Measurements from ENCODE around the gene FAIM2. TPM values are rescaled to one million over a fixed set of nuclear protein-coding genes. Genes with fewer than 3 reads are reported as not detected.

The FAIM2 gene
- total and polyA plus RNA-seq, 2 experiments from 2014 or later: 0.86 to 4.6 TPM

GRCh38 chr12:49924628-49925246 lies 21.0 kb upstream of the FAIM2 start:
- no peak overlapping the region for H3K9ac ChIP-seq
- no peaks in the 10 kb centered on the region for H4K20me1 ChIP-seq (ENCODE audit: insufficient read depth)
- H3K9me3 ChIP-seq (ENCODE audit: low read depth): no peaks in the 10 kb centered on the region
- in situ Hi-C loops (cut with MboI): no loop called here
- no peak overlapping the region for H3K27ac ChIP-seq
- no peak overlapping the region for H3K4me2 ChIP-seq (ENCODE audit: unreplicated experiment)
- H3K4me3 ChIP-seq: no peak overlapping the region
- H3F3A ChIP-seq (ENCODE audit: insufficient read depth): 0 out of 2 replicates have a peak, but pooled peaks cover 5% of the 10 kb centered on the region
- H3K36me3 ChIP-seq (ENCODE audit: low read depth): no peaks in the 10 kb centered on the region
- H3K27me3 ChIP-seq (replicated peaks; ENCODE audit: insufficient read depth): no peaks in the 10 kb centered on the region
- WGBS, 2 experiments (ENCODE audit: low coverage in 1 of 2, low lambda C conversion rate in 2 of 2, missing lambda C conversion rate in 2 of 2): 53 to 58% methylated on average over 7 of the region's 7 CpGs
- no peak overlapping the region for H2AFZ ChIP-seq
- H3K79me2 ChIP-seq (ENCODE audit: insufficient read depth): no peaks in the 10 kb centered on the region
- TF ChIP-seq EZH2phosphoT487 (IDR thresholded peaks at IDR 0.05; ENCODE audit: insufficient read depth, low read depth) (no peak), EZH2 (IDR thresholded peaks at IDR 0.05; ENCODE audit: insufficient read depth, poor library complexity, severe bottlenecking) (no peak)
- no peaks in the 10 kb centered on the region for H3K9me2 ChIP-seq (ENCODE audit: insufficient read depth)
- DNase-seq: peak; percentile 31
- peaks cover 13% of the 10 kb centered on the region for H3K4me1 ChIP-seq (ENCODE audit: insufficient read depth)

DNA sequence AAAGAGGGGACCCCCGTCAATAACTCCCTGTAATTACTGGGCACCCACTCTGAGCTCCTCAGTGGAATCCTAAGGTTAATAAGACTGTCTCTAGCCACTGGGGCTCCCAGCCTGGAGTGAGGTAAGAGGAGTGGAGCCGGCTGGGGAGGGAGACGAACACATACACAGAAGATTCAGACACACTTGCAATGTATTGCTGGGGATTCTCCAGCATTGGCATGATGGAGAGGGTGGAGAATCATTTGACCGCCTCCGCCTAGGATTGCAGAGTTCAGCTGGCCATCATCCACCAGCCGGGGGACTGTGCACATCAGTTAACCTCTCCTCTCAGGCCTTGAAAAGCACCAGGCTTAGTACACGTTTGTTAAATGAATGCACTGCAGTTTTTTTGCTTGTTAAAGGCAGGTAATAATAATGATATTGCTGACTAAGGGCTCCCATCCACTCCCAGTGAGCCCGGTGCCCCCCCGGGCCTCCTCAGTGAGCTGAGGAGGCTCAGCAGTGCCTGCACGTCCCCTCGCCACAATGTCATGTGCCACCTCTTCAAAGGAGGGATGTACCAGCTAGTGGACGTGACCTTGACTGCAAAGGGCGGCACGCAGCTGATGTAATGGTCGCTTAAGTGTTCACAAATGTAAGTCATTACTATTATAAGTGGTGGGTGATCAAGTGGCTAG lies 20.3 kb upstream of the FAIM2 start:
- no peak overlapping the region for H2AFZ ChIP-seq
- no peaks in the 10 kb centered on the region for H4K20me1 ChIP-seq (ENCODE audit: insufficient read depth)
- no peak overlapping the region for H3K27ac ChIP-seq
- no peak overlapping the region for H3K9ac ChIP-seq
- H3K4me3 ChIP-seq: no peak overlapping the region
- no peaks in the 10 kb centered on the region for H3K9me2 ChIP-seq (ENCODE audit: insufficient read depth)
- no peak overlapping the region for H3K4me2 ChIP-seq (ENCODE audit: unreplicated experiment)
- H3K27me3 ChIP-seq (replicated peaks; ENCODE audit: insufficient read depth): no peaks in the 10 kb centered on the region
- in situ Hi-C loops (cut with MboI): no loop called here
- TF ChIP-seq EZH2phosphoT487 (IDR thresholded peaks at IDR 0.05; ENCODE audit: insufficient read depth, low read depth) (no peak), EZH2 (IDR thresholded peaks at IDR 0.05; ENCODE audit: insufficient read depth, poor library complexity, severe bottlenecking) (no peak)
- 46 to 49% methylated on average over 15 of the region's 15 CpGs for WGBS, 2 experiments (ENCODE audit: low coverage in 1 of 2, low lambda C conversion rate in 2 of 2, missing lambda C conversion rate in 2 of 2)
- peaks cover 14% of the 10 kb centered on the region for H3K4me1 ChIP-seq (ENCODE audit: insufficient read depth)
- no peaks in the 10 kb centered on the region for H3K9me3 ChIP-seq (ENCODE audit: low read depth)
- H3K36me3 ChIP-seq (ENCODE audit: low read depth): no peaks in the 10 kb centered on the region
- DNase-seq: peak; percentile 23
- H3K79me2 ChIP-seq (ENCODE audit: insufficient read depth): no peaks in the 10 kb centered on the region
- H3F3A ChIP-seq (ENCODE audit: insufficient read depth): 0 out of 2 replicates have a peak, but pooled peaks cover 6% of the 10 kb centered on the region

DNA sequence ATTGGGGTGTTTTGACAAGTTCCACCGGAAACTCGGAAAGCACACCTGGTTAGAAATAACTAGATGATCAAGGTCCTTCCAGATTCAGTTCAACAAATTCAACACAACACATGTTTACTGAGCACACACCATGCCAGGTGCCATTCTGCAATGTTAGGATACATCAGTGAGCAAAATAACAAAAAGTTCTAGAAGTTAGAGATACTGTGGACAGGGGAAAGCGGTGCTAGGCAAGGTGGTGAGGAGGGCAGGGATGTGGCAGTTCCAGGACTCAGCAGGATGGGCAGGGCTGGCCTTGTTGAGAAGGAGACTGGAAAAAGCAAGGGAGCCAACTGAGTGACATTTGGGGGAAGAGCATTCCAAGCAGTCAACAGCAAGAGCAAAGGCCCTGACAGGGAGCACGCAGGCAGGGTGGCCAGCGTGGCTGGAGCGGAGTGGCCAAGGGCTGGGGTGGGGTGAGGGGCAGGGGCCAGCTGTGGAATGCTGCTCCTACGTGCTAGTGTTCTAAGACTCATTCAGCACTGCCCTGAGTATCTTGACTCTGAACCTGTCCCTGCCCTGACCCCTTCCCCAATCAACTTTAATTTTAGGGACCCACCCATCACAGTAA lies 19.4 kb upstream of the FAIM2 start:
- no peak overlapping the region for H2AFZ ChIP-seq
- no peak overlapping the region for H3K4me2 ChIP-seq (ENCODE audit: unreplicated experiment)
- no peaks in the 10 kb centered on the region for H4K20me1 ChIP-seq (ENCODE audit: insufficient read depth)
- no peak overlapping the region for H3K27ac ChIP-seq
- DNase-seq: no peak
- H3F3A ChIP-seq (ENCODE audit: insufficient read depth): 0 out of 2 replicates have a peak, but pooled peaks cover 6% of the 10 kb centered on the region
- no peak overlapping the region for H3K9ac ChIP-seq
- no peaks in the 10 kb centered on the region for H3K27me3 ChIP-seq (replicated peaks; ENCODE audit: insufficient read depth)
- H3K4me1 ChIP-seq (ENCODE audit: insufficient read depth): peaks cover 14% of the 10 kb centered on the region
- H3K4me3 ChIP-seq: no peak overlapping the region
- in situ Hi-C loops (cut with MboI): no loop called here
- WGBS, 2 experiments (ENCODE audit: low coverage in 1 of 2, low lambda C conversion rate in 2 of 2, missing lambda C conversion rate in 2 of 2): 86 to 87% methylated on average over 6 to 7 of the region's 7 CpGs
- H3K79me2 ChIP-seq (ENCODE audit: insufficient read depth): no peaks in the 10 kb centered on the region
- no peaks in the 10 kb centered on the region for H3K9me2 ChIP-seq (ENCODE audit: insufficient read depth)
- H3K9me3 ChIP-seq (ENCODE audit: low read depth): no peaks in the 10 kb centered on the region
- TF ChIP-seq EZH2phosphoT487 (IDR thresholded peaks at IDR 0.05; ENCODE audit: insufficient read depth, low read depth) (no peak), EZH2 (IDR thresholded peaks at IDR 0.05; ENCODE audit: insufficient read depth, poor library complexity, severe bottlenecking) (no peak)
- no peaks in the 10 kb centered on the region for H3K36me3 ChIP-seq (ENCODE audit: low read depth)

DNA sequence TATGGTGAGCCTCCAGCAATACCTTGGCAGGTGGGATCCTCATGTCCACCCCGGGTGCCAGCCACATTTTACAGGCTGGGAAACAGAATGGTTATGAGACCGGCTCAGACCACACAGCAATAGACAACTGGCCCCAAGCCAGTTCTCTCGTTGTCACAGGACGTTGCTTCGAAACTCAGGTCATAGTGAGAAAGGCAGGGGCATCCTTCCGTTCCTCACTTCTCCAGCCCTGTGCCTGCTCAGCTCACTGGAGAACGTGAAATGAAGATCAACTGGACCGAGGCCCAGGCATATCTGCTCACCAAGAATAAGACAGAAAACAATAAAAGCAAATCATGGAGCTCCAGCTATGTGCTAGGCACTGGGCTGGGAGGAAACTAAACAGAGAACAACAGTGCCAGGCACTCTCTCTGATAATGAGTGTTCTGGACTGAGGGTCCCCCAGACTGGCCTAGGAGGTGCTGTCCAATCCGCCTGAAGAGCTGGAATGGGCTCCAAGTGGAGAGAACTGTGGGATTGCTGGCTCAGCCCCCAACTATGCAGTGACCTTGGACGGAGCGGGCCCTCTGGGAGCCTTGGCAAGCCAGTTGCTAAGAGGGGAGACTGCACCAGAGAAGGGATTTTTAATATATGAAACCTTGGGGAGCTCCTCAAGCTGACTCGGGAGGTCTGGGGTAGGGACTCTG lies 18.8 kb upstream of the FAIM2 start:
- H2AFZ ChIP-seq: no peak overlapping the region
- H3K9me2 ChIP-seq (ENCODE audit: insufficient read depth): no peaks in the 10 kb centered on the region
- H3K79me2 ChIP-seq (ENCODE audit: insufficient read depth): no peaks in the 10 kb centered on the region
- no peak for DNase-seq
- H3K36me3 ChIP-seq (ENCODE audit: low read depth): no peaks in the 10 kb centered on the region
- H4K20me1 ChIP-seq (ENCODE audit: insufficient read depth): no peaks in the 10 kb centered on the region
- H3K9me3 ChIP-seq (ENCODE audit: low read depth): no peaks in the 10 kb centered on the region
- TF ChIP-seq EZH2 (IDR thresholded peaks at IDR 0.05; ENCODE audit: insufficient read depth, poor library complexity, severe bottlenecking) (no peak), EZH2phosphoT487 (IDR thresholded peaks at IDR 0.05; ENCODE audit: insufficient read depth, low read depth) (no peak)
- 0 out of 2 replicates have a peak, but pooled peaks cover 6% of the 10 kb centered on the region for H3F3A ChIP-seq (ENCODE audit: insufficient read depth)
- H3K27me3 ChIP-seq (replicated peaks; ENCODE audit: insufficient read depth): no peaks in the 10 kb centered on the region
- no peak overlapping the region for H3K4me2 ChIP-seq (ENCODE audit: unreplicated experiment)
- WGBS, 2 experiments (ENCODE audit: low coverage in 1 of 2, low lambda C conversion rate in 2 of 2, missing lambda C conversion rate in 2 of 2): 56 to 66% methylated on average over 12 of the region's 12 CpGs
- H3K27ac ChIP-seq: no peak overlapping the region
- no peak overlapping the region for H3K4me3 ChIP-seq
- no peak overlapping the region for H3K9ac ChIP-seq
- H3K4me1 ChIP-seq (ENCODE audit: insufficient read depth): peaks cover 14% of the 10 kb centered on the region
- in situ Hi-C loops (cut with MboI): no loop called here

All from GM23248 (cell line).